ENCODE data around the gene CXXC5.
A peak's percentile ranks its signal among the peaks of the same experiment; 100 is the strongest.

Gene CXXC5

GRCh38 chr5:139664086-139664693 is 16.0 kb downstream of the CXXC5 start:
- FAIRE-seq: peak; percentile 92
- DNase-seq (ENCODE audit: insufficient read length, low spot score): peak; percentile 74

GRCh38 chr5:139664727-139665351 is 16.7 kb downstream of the CXXC5 start:
- FAIRE-seq (no peak), DNase-seq (ENCODE audit: insufficient read length, low spot score) (no peak)

- FAIRE-seq: no peak
- DNase-seq (ENCODE audit: insufficient read length, low spot score): no peak
Observed at GRCh38 chr5:139665626-139666025, 17.5 kb downstream of the CXXC5 start.

- DNase-seq (ENCODE audit: insufficient read length, low spot score): no peak
- FAIRE-seq: no peak
Observed at GRCh38 chr5:139666551-139666950, 18.4 kb downstream of the CXXC5 start.

GRCh38 chr5:139667001-139667729 is 19.0 kb downstream of the CXXC5 start:
- FAIRE-seq: no peak
- no peak for DNase-seq (ENCODE audit: insufficient read length, low spot score)

GRCh38 chr5:139667730-139668063 is 19.5 kb downstream of the CXXC5 start:
- DNase-seq (ENCODE audit: insufficient read length, low spot score): no peak
- FAIRE-seq: no peak

- FAIRE-seq (peak; percentile 81), DNase-seq (ENCODE audit: insufficient read length, low spot score) (no peak)
Observed at GRCh38 chr5:139668064-139668880, 20.1 kb downstream of the CXXC5 start.

- FAIRE-seq: no peak
- no peak for DNase-seq (ENCODE audit: insufficient read length, low spot score)
Observed at GRCh38 chr5:139668924-139669661, 20.9 kb downstream of the CXXC5 start.

- DNase-seq (ENCODE audit: insufficient read length, low spot score) (peak; percentile 70), FAIRE-seq (no peak)
Observed at GRCh38 chr5:139669662-139670368, 21.7 kb downstream of the CXXC5 start.

GRCh38 chr5:139670369-139671095 is 22.4 kb downstream of the CXXC5 start:
- FAIRE-seq (peak; percentile 94), DNase-seq (ENCODE audit: insufficient read length, low spot score) (peak; percentile 78)

- FAIRE-seq: peak; percentile 89
- peak; percentile 65 for DNase-seq (ENCODE audit: insufficient read length, low spot score)
Observed at GRCh38 chr5:139671096-139671841, 23.1 kb downstream of the CXXC5 start.

- FAIRE-seq (no peak), DNase-seq (ENCODE audit: insufficient read length, low spot score) (no peak)
Observed at GRCh38 chr5:139675213-139675612, 27.1 kb downstream of the CXXC5 start.

- DNase-seq (ENCODE audit: insufficient read length, low spot score) (no peak), FAIRE-seq (no peak)
Observed at GRCh38 chr5:139675825-139676224, 27.7 kb downstream of the CXXC5 start.

- no peak for FAIRE-seq
Observed at GRCh38 chr5:139676406-139676805, 28.3 kb downstream of the CXXC5 start.

GRCh38 chr5:139676951-139677735 is 29.0 kb downstream of the CXXC5 start:
- DNase-seq (ENCODE audit: insufficient read length, low spot score): no peak
- FAIRE-seq: no peak

More at GRCh38 chr5:139676406-139676805, 28.3 kb downstream of the CXXC5 start:
- no peak for DNase-seq (ENCODE audit: insufficient read length, low spot score)

GRCh38 chr5:139677736-139678613 is 29.8 kb downstream of the CXXC5 start:
- FAIRE-seq (no peak), DNase-seq (ENCODE audit: insufficient read length, low spot score) (no peak)
